ENCODE measurements around the gene XKR7.

DNA sequence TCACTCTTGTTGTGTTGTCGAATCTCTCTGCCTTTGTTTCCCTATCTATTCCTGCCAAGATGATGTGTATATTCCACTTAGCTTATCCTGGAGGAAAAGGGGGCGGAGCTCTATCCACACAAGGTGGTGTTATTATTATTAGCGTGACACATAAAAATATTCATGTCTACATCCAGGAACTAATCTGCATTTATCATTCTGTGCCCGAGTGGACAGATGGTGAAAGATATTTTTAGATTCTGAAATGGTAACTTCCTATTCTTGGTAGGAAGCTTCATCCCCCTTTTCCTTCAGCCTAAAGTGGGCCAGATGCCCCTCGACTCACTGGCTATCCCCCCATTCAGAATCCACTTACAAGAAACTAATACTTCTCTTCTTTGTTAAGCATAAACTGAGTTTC lies 2.0 kb downstream of the XKR7 start:
- TF ChIP-seq, protein P1, sequence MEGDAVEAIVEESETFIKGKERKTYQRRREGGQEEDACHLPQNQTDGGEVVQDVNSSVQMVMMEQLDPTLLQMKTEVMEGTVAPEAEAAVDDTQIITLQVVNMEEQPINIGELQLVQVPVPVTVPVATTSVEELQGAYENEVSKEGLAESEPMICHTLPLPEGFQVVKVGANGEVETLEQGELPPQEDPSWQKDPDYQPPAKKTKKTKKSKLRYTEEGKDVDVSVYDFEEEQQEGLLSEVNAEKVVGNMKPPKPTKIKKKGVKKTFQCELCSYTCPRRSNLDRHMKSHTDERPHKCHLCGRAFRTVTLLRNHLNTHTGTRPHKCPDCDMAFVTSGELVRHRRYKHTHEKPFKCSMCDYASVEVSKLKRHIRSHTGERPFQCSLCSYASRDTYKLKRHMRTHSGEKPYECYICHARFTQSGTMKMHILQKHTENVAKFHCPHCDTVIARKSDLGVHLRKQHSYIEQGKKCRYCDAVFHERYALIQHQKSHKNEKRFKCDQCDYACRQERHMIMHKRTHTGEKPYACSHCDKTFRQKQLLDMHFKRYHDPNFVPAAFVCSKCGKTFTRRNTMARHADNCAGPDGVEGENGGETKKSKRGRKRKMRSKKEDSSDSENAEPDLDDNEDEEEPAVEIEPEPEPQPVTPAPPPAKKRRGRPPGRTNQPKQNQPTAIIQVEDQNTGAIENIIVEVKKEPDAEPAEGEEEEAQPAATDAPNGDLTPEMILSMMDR (IDR thresholded peaks at IDR 0.05) = no peak
- no peak for TF ChIP-seq POLR2A (IDR thresholded peaks at IDR 0.05)
